ENCODE measurements around the gene NTN1.

NTN1 gene

DNA sequence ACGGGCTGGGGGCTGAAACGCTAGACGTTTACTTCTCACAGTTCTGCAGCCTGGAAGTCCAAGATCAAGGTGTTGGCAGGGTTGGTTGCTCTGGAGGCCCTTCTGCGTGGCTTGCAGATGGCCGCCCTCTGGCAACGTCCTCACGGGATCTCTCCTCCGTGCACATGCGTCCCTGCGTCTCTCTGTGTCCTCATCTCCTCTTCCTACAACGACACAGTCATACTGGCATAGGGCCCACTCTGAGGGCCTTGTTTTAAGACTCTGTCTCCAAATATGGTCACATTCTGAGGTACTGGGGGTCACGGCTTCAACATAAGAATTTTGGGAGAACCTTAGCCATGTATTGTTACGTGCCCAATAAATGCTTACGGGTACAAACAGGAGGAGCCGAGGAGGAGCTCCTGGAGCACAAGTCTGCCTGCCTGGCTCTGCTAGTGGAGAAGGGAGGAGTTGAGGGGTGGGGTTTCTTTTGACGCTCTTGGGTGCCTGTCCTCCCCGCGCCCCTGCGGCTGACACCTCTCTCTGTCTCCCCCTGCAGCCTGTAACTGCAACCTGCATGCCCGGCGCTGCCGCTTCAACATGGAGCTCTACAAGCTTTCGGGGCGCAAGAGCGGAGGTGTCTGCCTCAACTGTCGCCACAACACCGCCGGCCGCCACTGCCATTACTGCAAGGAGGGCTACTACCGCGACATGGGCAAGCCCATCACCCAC is 141.1 kb downstream of the NTN1 start:
- Mint-ChIP-seq H3K9me3 (peaks cover 2% of the 10 kb centered on the region), H3K27ac (no peak overlapping the region), H3K36me3 (no peaks in the 10 kb centered on the region), H3K4me3 (no peak overlapping the region), H3K27me3 (peaks cover 8% of the 10 kb centered on the region), H3K4me1 (no peaks in the 10 kb centered on the region)
- ATAC-seq, result no peak

DNA sequence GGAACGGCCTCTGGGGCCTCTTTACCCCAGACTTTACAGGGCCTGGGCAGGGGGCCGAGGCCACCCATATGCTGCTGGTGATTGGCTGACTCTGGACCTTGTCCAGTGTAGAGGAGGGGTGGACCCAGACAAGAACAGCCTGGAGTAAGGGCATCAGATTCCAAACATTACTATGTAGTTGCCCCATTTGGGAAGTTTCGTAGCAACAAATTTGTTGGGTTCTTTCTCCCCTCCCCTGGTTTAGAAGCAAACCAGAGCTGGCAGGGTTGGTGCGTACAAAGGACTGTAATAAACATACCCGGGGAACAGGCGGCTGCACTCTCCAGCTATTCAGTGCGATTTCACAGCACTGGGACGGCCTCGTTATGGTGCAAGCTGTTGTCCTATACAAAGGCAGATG is 145.5 kb downstream of the NTN1 start:
- Mint-ChIP-seq H3K4me3 (no peak overlapping the region), H3K36me3 (no peaks in the 10 kb centered on the region), H3K4me1 (no peaks in the 10 kb centered on the region), H3K27me3 (no peaks in the 10 kb centered on the region), H3K9me3 (peaks cover 6% of the 10 kb centered on the region), H3K27ac (no peak overlapping the region)
- no peak for ATAC-seq

DNA sequence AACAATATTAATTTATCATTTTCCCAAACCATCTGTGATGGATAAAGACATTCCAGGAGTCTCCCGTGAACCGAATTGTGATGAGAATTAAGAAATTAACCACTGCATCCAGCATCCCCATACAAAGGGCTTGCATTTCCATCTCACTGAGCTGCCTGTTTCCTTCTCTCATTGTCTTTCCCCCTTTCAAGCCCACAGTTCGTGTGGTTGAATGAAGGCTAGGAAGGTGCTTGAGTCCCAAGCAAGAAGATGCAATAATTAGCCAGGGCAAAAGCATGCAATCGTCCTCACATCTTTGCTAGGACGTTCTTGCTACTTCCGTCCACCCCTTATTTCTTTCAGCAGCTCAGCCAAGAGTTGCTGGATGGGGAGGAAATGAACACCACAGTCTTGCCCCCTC is 146.1 kb downstream of the NTN1 start:
- no peaks in the 10 kb centered on the region for H3K4me1 Mint-ChIP-seq
- H3K9me3 Mint-ChIP-seq, result peaks cover 7% of the 10 kb centered on the region
- H3K4me3 Mint-ChIP-seq, result no peak overlapping the region
- no peaks in the 10 kb centered on the region for H3K27me3 Mint-ChIP-seq
- H3K36me3 Mint-ChIP-seq, result no peaks in the 10 kb centered on the region
- ATAC-seq, result no peak
- H3K27ac Mint-ChIP-seq, result no peak overlapping the region

DNA sequence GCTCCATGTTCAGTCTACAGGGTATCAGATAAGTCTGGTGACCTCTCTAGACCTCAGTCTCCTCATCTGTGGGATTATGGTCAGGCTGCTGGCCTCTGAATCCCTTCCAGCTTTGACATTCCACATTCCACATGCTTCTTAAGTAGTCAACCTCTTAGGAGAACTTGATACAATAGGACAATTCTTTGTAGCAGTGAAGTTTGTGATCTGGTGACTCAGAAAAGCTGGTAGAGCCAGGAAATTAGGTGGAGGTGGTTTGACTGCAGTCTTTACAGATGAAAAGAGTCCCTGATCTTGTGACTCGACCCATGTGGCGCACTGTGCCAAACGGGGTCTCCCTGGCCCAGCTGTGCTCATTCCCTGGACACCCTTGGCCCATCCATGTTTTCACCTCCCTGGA is 147.8 kb downstream of the NTN1 start:
- Mint-ChIP-seq H3K4me3 (no peak overlapping the region), H3K27ac (no peak overlapping the region), H3K4me1 (no peaks in the 10 kb centered on the region), H3K9me3 (peaks cover 6% of the 10 kb centered on the region), H3K36me3 (no peaks in the 10 kb centered on the region), H3K27me3 (no peaks in the 10 kb centered on the region)
- ATAC-seq, result no peak

DNA sequence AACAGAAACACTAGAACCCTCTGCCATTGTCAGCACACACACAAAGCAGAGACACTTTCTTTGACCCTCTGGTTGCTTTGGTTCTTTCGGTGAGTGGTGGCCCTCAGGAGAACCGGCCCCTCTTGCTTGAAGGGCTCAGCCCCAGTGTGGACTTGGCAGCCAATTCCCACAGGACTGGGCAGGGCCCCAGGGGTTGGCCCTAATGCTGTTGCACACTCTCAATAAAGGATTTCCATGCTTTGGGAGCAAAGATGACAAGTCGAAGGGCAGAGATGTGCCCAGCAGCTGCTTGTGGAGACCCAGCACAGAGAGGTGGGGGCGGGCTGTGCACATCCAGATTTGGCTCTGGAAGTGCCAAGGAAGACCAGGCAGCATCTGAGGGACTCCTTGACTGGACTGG is 149.0 kb downstream of the NTN1 start:
- ATAC-seq, result no peak
- Mint-ChIP-seq H3K27ac (no peak overlapping the region), H3K9me3 (peaks cover 6% of the 10 kb centered on the region), H3K27me3 (no peaks in the 10 kb centered on the region), H3K36me3 (no peaks in the 10 kb centered on the region), H3K4me1 (no peaks in the 10 kb centered on the region), H3K4me3 (no peak overlapping the region)

DNA sequence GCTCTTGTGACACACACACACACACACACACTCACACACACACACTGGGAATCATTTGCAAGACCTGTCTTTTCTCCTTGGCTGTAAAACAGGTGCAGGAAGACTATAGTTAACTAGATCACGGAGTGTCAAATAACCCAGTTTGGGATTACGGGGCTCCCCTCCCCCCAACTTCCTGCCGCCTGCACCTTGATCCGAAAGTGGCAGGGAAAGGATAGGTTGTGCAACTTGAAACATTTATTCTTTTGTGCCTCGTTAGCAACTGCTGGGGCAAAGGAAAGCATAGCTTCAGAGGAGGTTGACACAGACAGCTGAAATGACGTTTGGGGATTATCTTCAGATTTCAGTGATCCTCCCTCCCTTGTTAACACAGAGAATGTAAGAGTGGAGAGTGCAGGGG is 149.5 kb downstream of the NTN1 start:
- H3K9me3 Mint-ChIP-seq, result peaks cover 6% of the 10 kb centered on the region
- H3K27me3 Mint-ChIP-seq, result no peaks in the 10 kb centered on the region
- H3K4me1 Mint-ChIP-seq, result no peaks in the 10 kb centered on the region
- no peak for ATAC-seq
- no peak overlapping the region for H3K27ac Mint-ChIP-seq
- H3K36me3 Mint-ChIP-seq, result no peaks in the 10 kb centered on the region
- no peak overlapping the region for H3K4me3 Mint-ChIP-seq

DNA sequence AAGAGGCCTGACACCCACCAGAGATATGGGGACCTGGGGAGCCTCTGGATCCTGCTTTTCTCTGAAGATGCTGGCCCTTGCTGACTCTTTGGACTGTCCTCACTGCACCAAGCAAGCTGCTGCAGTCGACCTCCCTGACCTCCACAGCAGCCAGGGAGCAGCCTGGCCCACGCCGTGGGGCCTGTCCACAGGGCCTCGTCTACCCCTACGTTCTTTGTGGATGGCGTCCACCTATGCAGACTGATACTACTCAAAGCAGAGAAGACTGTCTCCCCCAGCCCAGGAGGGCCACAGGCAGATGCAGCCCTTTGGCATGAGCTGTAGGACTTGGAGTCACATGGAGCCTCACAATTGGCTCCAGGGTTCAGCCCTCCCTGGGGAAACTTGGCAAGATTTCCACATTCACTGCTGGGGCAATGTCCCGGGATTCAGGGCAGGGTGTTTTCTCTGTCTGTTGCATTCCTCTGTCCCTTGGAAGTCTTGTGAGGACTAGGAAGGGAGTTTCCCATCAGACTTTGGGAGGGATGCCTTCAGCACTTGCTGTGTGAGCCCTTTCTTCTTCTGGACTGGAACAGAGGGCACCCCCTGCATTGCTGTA is 152.2 kb downstream of the NTN1 start:
- H3K9me3 Mint-ChIP-seq, result peaks cover 6% of the 10 kb centered on the region
- H3K4me1 Mint-ChIP-seq, result no peaks in the 10 kb centered on the region
- no peaks in the 10 kb centered on the region for H3K27me3 Mint-ChIP-seq
- no peak overlapping the region for H3K4me3 Mint-ChIP-seq
- H3K27ac Mint-ChIP-seq, result no peak overlapping the region
- no peaks in the 10 kb centered on the region for H3K36me3 Mint-ChIP-seq
- no peak for ATAC-seq

DNA sequence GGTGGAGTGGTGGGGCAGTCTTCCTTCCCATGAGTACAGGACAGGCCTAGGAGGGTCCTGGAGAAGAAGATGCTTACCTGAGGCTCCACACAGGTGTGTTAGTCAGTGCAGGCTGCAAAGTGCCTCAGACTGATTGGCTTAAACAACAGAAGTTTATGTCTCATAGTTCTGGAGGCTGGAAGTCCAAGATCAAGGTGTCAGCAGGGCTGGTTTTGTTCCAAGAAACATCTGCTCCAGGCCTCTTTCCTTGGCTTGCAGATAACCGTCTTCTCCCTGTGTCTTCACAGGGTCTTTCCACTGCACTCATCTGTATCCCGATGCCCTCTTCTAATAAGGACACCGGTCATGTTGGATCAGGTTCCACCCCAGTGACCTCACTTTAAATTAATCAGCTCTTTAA is 153.0 kb downstream of the NTN1 start:
- no peak for ATAC-seq
- no peak overlapping the region for H3K27ac Mint-ChIP-seq
- no peaks in the 10 kb centered on the region for H3K4me1 Mint-ChIP-seq
- no peaks in the 10 kb centered on the region for H3K27me3 Mint-ChIP-seq
- H3K4me3 Mint-ChIP-seq, result no peak overlapping the region
- no peaks in the 10 kb centered on the region for H3K36me3 Mint-ChIP-seq
- H3K9me3 Mint-ChIP-seq, result peaks cover 6% of the 10 kb centered on the region

DNA sequence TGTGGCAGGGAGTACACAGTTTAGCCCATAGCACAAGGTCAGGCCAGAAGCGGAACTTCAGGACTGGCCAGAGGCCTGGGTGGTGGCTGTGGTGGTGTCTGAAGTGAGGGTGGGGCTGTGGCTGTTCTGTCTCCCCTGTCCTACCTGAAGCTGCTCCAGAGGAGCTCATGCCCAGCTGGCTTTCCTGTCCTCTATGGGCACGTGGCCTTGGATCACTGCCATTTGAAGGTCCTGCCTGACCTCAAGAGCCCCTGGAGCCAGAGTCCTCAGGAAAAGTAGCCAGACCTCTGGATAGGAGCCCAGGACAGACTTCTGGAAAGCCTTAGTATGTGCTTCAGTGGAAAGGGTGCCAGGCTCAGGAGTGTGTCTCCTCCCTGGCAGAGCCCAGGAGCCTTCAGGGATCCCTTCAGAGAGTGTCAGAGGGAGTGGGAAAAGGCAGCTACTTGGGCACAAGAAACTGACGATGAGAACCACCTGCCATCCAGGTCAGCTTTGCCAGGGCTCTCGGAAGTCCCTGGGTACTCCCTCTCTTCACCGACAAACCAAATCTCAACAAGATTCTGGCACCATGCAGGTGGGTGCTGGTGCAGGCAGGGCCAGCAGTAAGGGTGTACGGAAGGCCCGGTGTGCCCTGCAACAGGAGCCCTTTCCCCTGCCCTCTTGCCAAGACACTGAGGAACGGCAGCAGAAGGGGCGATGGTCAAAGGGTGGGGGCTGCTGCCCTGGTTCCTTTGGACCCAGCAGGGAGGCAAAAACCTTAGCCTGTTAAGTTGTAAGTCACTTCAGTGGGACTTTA is 153.7 kb downstream of the NTN1 start:
- H3K27me3 Mint-ChIP-seq, result no peaks in the 10 kb centered on the region
- no peak for ATAC-seq
- H3K4me3 Mint-ChIP-seq, result no peak overlapping the region
- H3K36me3 Mint-ChIP-seq, result no peaks in the 10 kb centered on the region
- H3K9me3 Mint-ChIP-seq, result peaks cover 6% of the 10 kb centered on the region
- no peak overlapping the region for H3K27ac Mint-ChIP-seq
- no peaks in the 10 kb centered on the region for H3K4me1 Mint-ChIP-seq

DNA sequence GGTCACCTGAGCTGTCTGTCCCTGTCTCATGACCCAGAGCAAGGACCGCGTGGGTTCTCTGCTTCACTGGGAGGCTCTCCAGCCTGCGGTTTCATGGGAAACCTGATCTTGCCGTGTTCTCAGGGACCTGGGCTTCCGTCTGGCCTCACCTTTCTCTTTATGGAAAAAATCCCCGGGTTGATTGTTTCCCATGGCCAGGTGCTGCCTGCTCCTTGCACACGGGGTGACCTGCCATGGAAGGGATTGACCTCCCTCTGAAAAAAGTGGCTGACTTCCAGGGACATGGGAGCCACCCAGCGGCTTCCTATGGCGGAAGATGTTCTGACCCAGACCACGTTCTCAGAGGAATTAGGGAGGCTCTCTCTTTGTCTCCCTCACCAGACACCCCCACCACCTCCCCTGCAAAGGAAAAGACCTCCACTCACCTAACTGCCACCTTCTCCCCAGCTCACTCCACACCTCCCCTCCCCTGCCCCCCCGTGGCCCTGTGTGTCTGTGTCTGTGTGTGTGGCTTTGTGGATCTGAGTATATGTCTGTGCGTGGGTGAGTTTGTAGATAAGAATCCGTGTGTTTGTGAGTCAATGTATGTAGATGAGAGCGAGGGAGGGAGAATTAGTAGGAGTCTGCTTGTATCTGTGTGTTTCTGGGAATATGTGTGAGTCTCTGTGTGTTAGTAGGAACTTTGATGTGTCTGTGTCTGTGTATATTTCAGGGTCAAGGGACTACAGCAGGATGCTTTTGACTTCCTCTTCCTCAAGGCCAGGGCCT is 154.6 kb downstream of the NTN1 start:
- Mint-ChIP-seq H3K36me3 (no peaks in the 10 kb centered on the region), H3K4me1 (no peaks in the 10 kb centered on the region), H3K4me3 (no peak overlapping the region), H3K27me3 (no peaks in the 10 kb centered on the region), H3K9me3 (peaks cover 6% of the 10 kb centered on the region), H3K27ac (no peak overlapping the region)
- ATAC-seq, result no peak

DNA sequence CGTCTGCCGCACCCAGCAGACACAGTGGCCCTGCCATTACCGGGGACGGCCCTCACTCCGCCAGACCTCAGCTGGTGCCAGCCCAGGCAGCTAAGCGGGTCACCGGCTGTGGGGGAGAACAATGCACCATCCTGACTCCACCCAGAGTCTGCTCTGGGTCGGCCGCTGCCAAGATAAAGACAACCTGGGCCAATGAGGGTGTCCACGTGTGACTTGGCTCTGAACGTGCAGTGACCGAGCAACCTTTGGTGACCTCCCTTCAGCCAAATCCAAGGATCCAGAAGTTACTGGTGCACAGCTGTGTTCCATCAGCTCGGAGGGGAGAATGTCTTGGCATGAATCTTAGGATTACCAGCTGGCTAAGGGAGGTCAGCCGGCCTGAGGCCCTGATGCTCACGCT is 155.9 kb downstream of the NTN1 start:
- no peak for ATAC-seq
- Mint-ChIP-seq H3K27ac (no peak overlapping the region), H3K4me1 (no peaks in the 10 kb centered on the region), H3K4me3 (no peak overlapping the region), H3K36me3 (no peaks in the 10 kb centered on the region), H3K9me3 (peaks cover 2% of the 10 kb centered on the region), H3K27me3 (no peaks in the 10 kb centered on the region)

DNA sequence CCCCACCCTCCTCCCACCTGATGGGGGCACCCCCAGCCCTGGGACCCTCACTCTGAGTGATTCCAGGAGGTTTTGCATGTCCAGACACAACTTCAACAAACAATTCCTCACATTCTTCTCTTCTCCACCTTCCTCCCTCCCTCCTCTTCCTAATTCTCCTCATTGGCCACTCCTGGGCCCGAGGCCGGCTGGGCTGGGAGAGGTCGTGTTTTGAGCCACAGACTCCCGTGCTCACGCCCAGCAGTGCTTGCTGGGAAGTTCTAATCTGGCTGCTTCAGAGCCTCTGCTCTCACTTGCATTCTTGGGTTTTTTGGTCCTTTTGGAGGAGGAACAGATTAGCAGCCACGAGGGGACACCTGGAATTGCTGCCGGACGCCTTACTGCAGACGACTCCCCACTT is 157.0 kb downstream of the NTN1 start:
- Mint-ChIP-seq H3K27me3 (peaks cover 5% of the 10 kb centered on the region), H3K4me3 (no peak overlapping the region), H3K36me3 (no peaks in the 10 kb centered on the region), H3K27ac (no peak overlapping the region), H3K9me3 (no peaks in the 10 kb centered on the region), H3K4me1 (no peaks in the 10 kb centered on the region)
- ATAC-seq, result no peak

DNA sequence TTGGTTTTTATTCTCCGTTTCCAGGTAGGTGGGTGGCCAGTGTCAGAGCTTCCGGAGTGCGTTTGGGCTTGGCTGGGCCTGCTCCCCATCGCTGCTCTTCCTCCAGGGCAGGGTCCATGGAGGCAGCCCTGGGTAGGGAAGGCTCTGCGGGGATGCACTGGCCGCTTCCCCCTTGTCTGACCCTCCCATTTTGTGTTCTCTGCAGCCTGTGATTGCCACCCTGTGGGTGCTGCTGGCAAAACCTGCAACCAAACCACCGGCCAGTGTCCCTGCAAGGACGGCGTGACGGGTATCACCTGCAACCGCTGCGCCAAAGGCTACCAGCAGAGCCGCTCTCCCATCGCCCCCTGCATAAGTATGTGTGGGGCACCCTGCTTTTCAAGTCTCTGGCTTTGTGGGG is 158.3 kb downstream of the NTN1 start:
- no peak overlapping the region for H3K27ac Mint-ChIP-seq
- no peaks in the 10 kb centered on the region for H3K36me3 Mint-ChIP-seq
- no peak overlapping the region for H3K4me3 Mint-ChIP-seq
- peaks cover 11% of the 10 kb centered on the region for H3K27me3 Mint-ChIP-seq
- no peaks in the 10 kb centered on the region for H3K4me1 Mint-ChIP-seq
- H3K9me3 Mint-ChIP-seq, result no peaks in the 10 kb centered on the region
- ATAC-seq, result no peak

DNA sequence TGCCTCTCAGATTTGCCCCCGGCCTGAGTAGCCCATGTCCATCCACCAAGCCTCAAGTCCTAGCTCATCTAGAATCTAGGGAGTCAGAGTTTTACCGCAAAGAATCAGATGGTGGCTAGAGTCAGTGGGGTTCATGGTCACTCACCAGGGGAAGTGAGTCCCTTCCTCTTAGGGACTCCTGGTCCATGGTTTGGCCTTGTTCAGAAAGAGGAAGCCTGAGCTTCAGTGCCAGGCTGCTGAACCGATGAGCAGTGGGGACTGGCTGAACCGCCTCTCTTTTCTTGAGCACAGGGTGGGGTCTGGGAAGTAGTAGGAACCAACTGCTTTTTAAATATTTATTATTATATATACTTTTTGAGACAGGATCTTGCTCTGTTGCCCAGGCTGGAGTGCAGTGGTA is 160.3 kb downstream of the NTN1 start:
- Mint-ChIP-seq H3K27ac (no peak overlapping the region), H3K36me3 (no peaks in the 10 kb centered on the region), H3K4me3 (no peak overlapping the region), H3K4me1 (no peaks in the 10 kb centered on the region), H3K9me3 (no peaks in the 10 kb centered on the region), H3K27me3 (peaks cover 27% of the 10 kb centered on the region)
- ATAC-seq, result no peak

DNA sequence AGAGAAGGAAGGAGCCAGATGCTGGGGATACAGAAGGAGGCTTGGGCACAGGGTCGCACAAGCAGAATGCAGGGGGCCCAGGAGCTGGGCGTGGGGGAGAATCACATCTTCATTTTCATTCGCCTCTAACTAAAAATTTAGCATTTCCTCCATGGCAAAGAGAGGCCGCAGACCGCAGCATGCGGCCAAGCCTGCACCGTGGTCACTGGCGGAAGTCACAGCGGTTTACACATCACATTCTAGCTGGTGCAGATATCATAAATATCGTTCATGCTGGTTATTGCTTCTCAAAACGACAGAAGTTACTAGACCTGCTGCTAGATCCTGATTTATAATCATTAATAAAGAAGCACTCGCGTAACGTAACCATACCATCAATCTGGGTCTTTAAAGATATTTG is 162.0 kb downstream of the NTN1 start:
- no peaks in the 10 kb centered on the region for H3K9me3 Mint-ChIP-seq
- no peaks in the 10 kb centered on the region for H3K4me1 Mint-ChIP-seq
- peaks cover 35% of the 10 kb centered on the region for H3K27me3 Mint-ChIP-seq
- no peak for ATAC-seq
- no peak overlapping the region for H3K4me3 Mint-ChIP-seq
- no peak overlapping the region for H3K27ac Mint-ChIP-seq
- H3K36me3 Mint-ChIP-seq, result no peaks in the 10 kb centered on the region
